ENCODE data around the gene ZBTB9. TPM values are rescaled to one million over a fixed set of nuclear protein-coding genes. Genes with fewer than 3 reads are reported as not detected.

Gene ZBTB9, protein sequence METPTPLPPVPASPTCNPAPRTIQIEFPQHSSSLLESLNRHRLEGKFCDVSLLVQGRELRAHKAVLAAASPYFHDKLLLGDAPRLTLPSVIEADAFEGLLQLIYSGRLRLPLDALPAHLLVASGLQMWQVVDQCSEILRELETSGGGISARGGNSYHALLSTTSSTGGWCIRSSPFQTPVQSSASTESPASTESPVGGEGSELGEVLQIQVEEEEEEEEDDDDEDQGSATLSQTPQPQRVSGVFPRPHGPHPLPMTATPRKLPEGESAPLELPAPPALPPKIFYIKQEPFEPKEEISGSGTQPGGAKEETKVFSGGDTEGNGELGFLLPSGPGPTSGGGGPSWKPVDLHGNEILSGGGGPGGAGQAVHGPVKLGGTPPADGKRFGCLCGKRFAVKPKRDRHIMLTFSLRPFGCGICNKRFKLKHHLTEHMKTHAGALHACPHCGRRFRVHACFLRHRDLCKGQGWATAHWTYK
- 1 to 10 TPM; 6.4 to 9.2 (median 7.6) TPM for total RNA-seq (2021; fragmentation: NEBNext Ultra II Directional; extraction: Animal tissue kit (Norgen Biotek cat#: 25700))
- long read RNA-seq, partial matches to known transcripts, result 0 of 5 reads
- long read RNA-seq, other reads (novel, unspliced or antisense), result 2 of 5 reads

GRCh38 chr6:33454009-33454946 lies at the start of gene ZBTB9:
Gene ZBTB9, plus strand, starts transcription at chr6:33454576. Its CDS starts 525 bp downstream, at chr6:33455101.
- H3K4me1 Mint-ChIP-seq (ENCODE audit: low read depth), result peaks cover 20% of the 10 kb centered on the region
- peak within 1 kb of the TSS; percentile 91 for H3K4me3 Mint-ChIP-seq
- H3K36me3 Mint-ChIP-seq (ENCODE audit: low read depth), result peaks cover 4% of the 10 kb centered on the region; the same call in 1 of the 2 replicates
- H3K27ac Mint-ChIP-seq, result peak within 1 kb of the TSS; percentile 62
- TF ChIP-seq, protein P1, sequence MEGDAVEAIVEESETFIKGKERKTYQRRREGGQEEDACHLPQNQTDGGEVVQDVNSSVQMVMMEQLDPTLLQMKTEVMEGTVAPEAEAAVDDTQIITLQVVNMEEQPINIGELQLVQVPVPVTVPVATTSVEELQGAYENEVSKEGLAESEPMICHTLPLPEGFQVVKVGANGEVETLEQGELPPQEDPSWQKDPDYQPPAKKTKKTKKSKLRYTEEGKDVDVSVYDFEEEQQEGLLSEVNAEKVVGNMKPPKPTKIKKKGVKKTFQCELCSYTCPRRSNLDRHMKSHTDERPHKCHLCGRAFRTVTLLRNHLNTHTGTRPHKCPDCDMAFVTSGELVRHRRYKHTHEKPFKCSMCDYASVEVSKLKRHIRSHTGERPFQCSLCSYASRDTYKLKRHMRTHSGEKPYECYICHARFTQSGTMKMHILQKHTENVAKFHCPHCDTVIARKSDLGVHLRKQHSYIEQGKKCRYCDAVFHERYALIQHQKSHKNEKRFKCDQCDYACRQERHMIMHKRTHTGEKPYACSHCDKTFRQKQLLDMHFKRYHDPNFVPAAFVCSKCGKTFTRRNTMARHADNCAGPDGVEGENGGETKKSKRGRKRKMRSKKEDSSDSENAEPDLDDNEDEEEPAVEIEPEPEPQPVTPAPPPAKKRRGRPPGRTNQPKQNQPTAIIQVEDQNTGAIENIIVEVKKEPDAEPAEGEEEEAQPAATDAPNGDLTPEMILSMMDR (IDR thresholded peaks at IDR 0.05), result no peak
- no peaks in the 10 kb centered on the region for H3K9me3 Mint-ChIP-seq
- H3K27me3 Mint-ChIP-seq (ENCODE audit: insufficient read depth), result peaks cover 13% of the 10 kb centered on the region
- DNase-seq, result peak; percentile 97

GRCh38 chr6:33404884-33405283 lies 49.5 kb upstream of the ZBTB9 start:
- TF ChIP-seq, protein P1 (IDR thresholded peaks at IDR 0.05), result no peak
- H3K9me3 Mint-ChIP-seq, result no peaks in the 10 kb centered on the region
- DNase-seq, result no peak
- no peak overlapping the region for H3K4me3 Mint-ChIP-seq
- H3K27me3 Mint-ChIP-seq (ENCODE audit: insufficient read depth), result no peaks in the 10 kb centered on the region; the same call in none of the 2 replicates
- peaks cover 26% of the 10 kb centered on the region; the same call in 1 of the 2 replicates for H3K36me3 Mint-ChIP-seq (ENCODE audit: low read depth)
- H3K27ac Mint-ChIP-seq, result no peak overlapping the region; the same call in 1 of the 2 replicates
- H3K4me1 Mint-ChIP-seq (ENCODE audit: low read depth), result peaks cover 8% of the 10 kb centered on the region

DNA sequence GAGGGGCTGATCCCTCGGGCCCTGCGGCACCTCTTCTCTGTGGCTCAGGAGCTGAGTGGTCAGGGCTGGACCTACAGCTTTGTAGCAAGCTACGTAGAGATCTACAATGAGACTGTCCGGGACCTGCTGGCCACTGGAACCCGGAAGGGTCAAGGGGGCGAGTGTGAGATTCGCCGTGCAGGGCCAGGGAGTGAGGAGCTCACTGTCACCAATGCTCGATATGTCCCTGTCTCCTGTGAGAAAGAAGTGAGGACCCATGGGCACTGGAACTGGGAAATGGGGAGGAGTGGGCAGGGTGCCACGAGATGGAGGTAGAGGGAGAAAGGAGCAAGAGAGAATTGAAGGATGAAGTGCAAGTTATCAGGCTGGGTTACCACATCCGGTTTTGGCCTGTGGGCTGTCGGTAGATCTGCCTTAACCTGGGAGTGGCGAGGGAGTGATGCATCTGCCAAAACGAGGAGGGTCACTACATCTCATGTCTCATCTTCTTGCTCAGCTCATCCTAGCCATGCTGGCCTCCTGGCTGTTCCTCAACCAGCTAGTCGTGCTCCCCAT lies 48.9 kb upstream of the ZBTB9 start:
- Mint-ChIP-seq H3K36me3 (ENCODE audit: low read depth) (peaks cover 21% of the 10 kb centered on the region; the same call in 1 of the 2 replicates), H3K9me3 (no peaks in the 10 kb centered on the region), H3K4me1 (ENCODE audit: low read depth) (peaks cover 11% of the 10 kb centered on the region), H3K27me3 (ENCODE audit: insufficient read depth) (no peaks in the 10 kb centered on the region; the same call in none of the 2 replicates), H3K27ac (peak overlapping the region; percentile 31; the same call in 1 of the 2 replicates), H3K4me3 (no peak overlapping the region)
- DNase-seq, result no peak
- TF ChIP-seq, protein P1 (IDR thresholded peaks at IDR 0.05), result no peak

DNA sequence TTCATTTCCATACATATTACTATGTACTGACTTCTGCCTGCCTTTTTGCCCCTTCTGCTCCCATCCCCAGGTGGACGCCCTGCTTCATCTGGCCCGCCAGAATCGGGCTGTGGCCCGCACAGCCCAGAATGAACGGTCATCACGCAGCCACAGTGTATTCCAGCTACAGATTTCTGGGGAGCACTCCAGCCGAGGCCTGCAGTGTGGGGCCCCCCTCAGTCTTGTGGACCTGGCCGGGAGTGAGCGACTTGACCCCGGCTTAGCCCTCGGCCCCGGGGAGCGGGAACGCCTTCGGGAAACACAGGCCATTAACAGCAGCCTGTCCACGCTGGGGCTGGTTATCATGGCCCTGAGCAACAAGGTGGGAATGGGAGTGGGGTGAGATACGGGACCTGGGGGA lies 48.2 kb upstream of the ZBTB9 start:
- Mint-ChIP-seq H3K4me1 (ENCODE audit: low read depth) (peaks cover 11% of the 10 kb centered on the region), H3K4me3 (no peak overlapping the region), H3K36me3 (ENCODE audit: low read depth) (peaks cover 21% of the 10 kb centered on the region; the same call in 1 of the 2 replicates), H3K9me3 (no peaks in the 10 kb centered on the region), H3K27ac (peak overlapping the region; percentile 9; the same call in 1 of the 2 replicates), H3K27me3 (ENCODE audit: insufficient read depth) (no peaks in the 10 kb centered on the region; the same call in none of the 2 replicates)
- no peak for DNase-seq
- TF ChIP-seq, protein P1 (IDR thresholded peaks at IDR 0.05), result no peak
